Epithelial cell of prostate (primary cell): Measurements from ENCODE around the gene TSPAN3.
A peak's percentile ranks its signal among the peaks of the same experiment; 100 is the strongest.

Experiments
- DNase-seq: peaks from one replicate; pipeline ENCODE4 v3.0.0-alpha.2; 2011; ENCODE audit warnings: low read depth, low spot score
- H3K27ac ChIP-seq: fragments of 450-650 bp; 2 replicates; pipeline ENCODE4 v1.5.1; 2017; ENCODE audit warnings: mild to moderate bottlenecking

Gene TSPAN3

GRCh38 chr15:77085297-77085696 is 14.4 kb upstream of the TSPAN3 start:
- no peak overlapping the region for H3K27ac ChIP-seq
- DNase-seq: no peak

- H3K27ac ChIP-seq: no peak overlapping the region
- DNase-seq: no peak
Observed at GRCh38 chr15:77084436-77084835, 13.5 kb upstream of the TSPAN3 start.

GRCh38 chr15:77083381-77084160 is 12.7 kb upstream of the TSPAN3 start:
- peak; percentile 37 for DNase-seq
- no peak overlapping the region for H3K27ac ChIP-seq

GRCh38 chr15:77081971-77082370 is 11.1 kb upstream of the TSPAN3 start:
- DNase-seq: no peak
- H3K27ac ChIP-seq: no peak overlapping the region

GRCh38 chr15:77076323-77076915 is 5.5 kb upstream of the TSPAN3 start:
- DNase-seq: no peak
- no peak overlapping the region for H3K27ac ChIP-seq

- no peak for DNase-seq
- no peak overlapping the region for H3K27ac ChIP-seq
Observed at GRCh38 chr15:77075528-77075927, 4.6 kb upstream of the TSPAN3 start.

- no peak for DNase-seq
- H3K27ac ChIP-seq: no peak overlapping the region
Observed at GRCh38 chr15:77074350-77074749, 3.4 kb upstream of the TSPAN3 start.

GRCh38 chr15:77071305-77072223 is 655 bp upstream of the TSPAN3 start:
- peak overlapping the region; percentile 55 for H3K27ac ChIP-seq
- DNase-seq: no peak

GRCh38 chr15:77070180-77070494 is 772 bp downstream of the TSPAN3 start:
- peak overlapping the region; percentile 55 for H3K27ac ChIP-seq

GRCh38 chr15:77069521-77070121 is 1.3 kb downstream of the TSPAN3 start:
- peak overlapping the region; percentile 55 for H3K27ac ChIP-seq
- DNase-seq: no peak

More at GRCh38 chr15:77070180-77070494, 772 bp downstream of the TSPAN3 start:
- DNase-seq: no peak

GRCh38 chr15:77068633-77069032 is 2.3 kb downstream of the TSPAN3 start:
- H3K27ac ChIP-seq: peak overlapping the region; percentile 71
- DNase-seq: no peak

GRCh38 chr15:77067691-77068367 is 3.1 kb downstream of the TSPAN3 start:
- peak overlapping the region; percentile 71 for H3K27ac ChIP-seq

GRCh38 chr15:77066971-77067690 is 3.8 kb downstream of the TSPAN3 start:
- H3K27ac ChIP-seq: peak overlapping the region; percentile 71
- peak; percentile 70 for DNase-seq

More at GRCh38 chr15:77067691-77068367, 3.1 kb downstream of the TSPAN3 start:
- DNase-seq: no peak

- H3K27ac ChIP-seq: peak overlapping the region; percentile 88
- DNase-seq: peak; percentile 68
Observed at GRCh38 chr15:77064539-77065308, 6.2 kb downstream of the TSPAN3 start.

GRCh38 chr15:77064063-77064462 is 6.8 kb downstream of the TSPAN3 start:
- DNase-seq: no peak
- peak overlapping the region; percentile 88 for H3K27ac ChIP-seq

- H3K27ac ChIP-seq: no peak overlapping the region
- DNase-seq: no peak
Observed at GRCh38 chr15:77063249-77063648, 7.7 kb downstream of the TSPAN3 start.

GRCh38 chr15:77060546-77060945 is 10.4 kb downstream of the TSPAN3 start:
- H3K27ac ChIP-seq: no peak overlapping the region
- DNase-seq: no peak

- no peak overlapping the region for H3K27ac ChIP-seq
- no peak for DNase-seq
Observed at GRCh38 chr15:77059786-77060361, 11.0 kb downstream of the TSPAN3 start.
